Tibial nerve (tissue), 4 donors: ENCODE data around the gene PLD5. TPM values are rescaled to one million over a fixed set of nuclear protein-coding genes. Genes with fewer than 3 reads are reported as not detected.

Source experiments
- DNase-seq, 2 donors: peaks; one replicate each; pipeline ENCODE4 v3.0.0-alpha.2; 2019; ENCODE audit warnings: low spot score in 2 of 2
- H3K27ac ChIP-seq, 4 donors: fragments of 200-600 bp; sonication (generic) in 3 of 4; one replicate each; pipeline ENCODE4 v1.5.1; 2017 to 2019; ENCODE audit warnings: mild to moderate bottlenecking in 1 of 4
- H3K27me3 ChIP-seq, 2 donors: fragments of 200-600 bp; sonication (generic) in 1 of 2; one replicate each; pipeline versions ENCODE4 v1.5.1 to v1.6.0; 2017 to 2019
- H3K36me3 ChIP-seq, 3 donors: fragments of 200-600 bp; sonication (generic); one replicate each; pipeline ENCODE4 v1.5.1; 2018 to 2019
- H3K4me1 ChIP-seq, 4 donors: fragments of 200-600 bp; sonication (generic) in 3 of 4; one replicate each; pipeline ENCODE4 v1.5.1; 2017 to 2019
- H3K4me3 ChIP-seq, 4 donors: fragments of 200-600 bp; sonication (generic) in 3 of 4; one replicate each; pipeline ENCODE4 v1.5.1; 2017 to 2019; ENCODE audit warnings: mild to moderate bottlenecking in 1 of 4, moderate library complexity in 1 of 4
- H3K9me3 ChIP-seq, 4 donors: fragments of 200-600 bp; sonication (generic) in 3 of 4; one replicate each; pipeline ENCODE4 v1.5.1; 2017 to 2019
- EP300 ChIP-seq, 2 donors: sonication (generic); formaldehyde crosslinking; IDR thresholded peaks; one replicate each; pipeline ENCODE4 v1.6.1; 2017; ENCODE audit warnings: antibody characterized with exemption in 2 of 2, mild to moderate bottlenecking in 1 of 2
- POLR2A ChIP-seq, 2 donors: fragments of 450-650 bp; IDR thresholded peaks; one replicate each; pipeline ENCODE4 v1.6.1; 2017; ENCODE audit warnings: antibody characterized with exemption in 2 of 2, mild to moderate bottlenecking in 2 of 2, moderate library complexity in 2 of 2
- WGBS, 2 donors: methylation state at CpG; one replicate each; pipeline ENCODE4 v1.1.5; 2018; 5-methylcytosine and 5-hydroxymethylcytosine counted together
- total RNA-seq, 4 donors: library from RNA; depleted of rRNA; stranded (reverse); fragments of >200 nt; gene quantifications; one replicate each; pipeline ENCODE4 v1.1.0, GENCODE V29; 2016
- TF ChIP-seq, protein P1 (sequence below), 5 experiments: fragments of 200-600 bp in 3 of 5; fragments of 450-650 bp in 2 of 5; sonication (generic) in 3 of 5; IDR thresholded peaks; one replicate each; pipeline ENCODE4 v1.5.1; 2016 to 2019; ENCODE audit warnings: antibody characterized with exemption in 5 of 5, mild to moderate bottlenecking in 3 of 5, moderate library complexity in 2 of 5

PLD5 gene
- total RNA-seq, 4 donors from 2014 or later, result 0.21 to 0.59 TPM; not detected in 2

GRCh38 chr1:242416657-242417056, 107.8 kb downstream of the PLD5 start:
- TF ChIP-seq POLR2A (IDR thresholded peaks at IDR 0.05), result no peak
- no peak for TF ChIP-seq EP300 (IDR thresholded peaks at IDR 0.05)
- TF ChIP-seq, protein P1, sequence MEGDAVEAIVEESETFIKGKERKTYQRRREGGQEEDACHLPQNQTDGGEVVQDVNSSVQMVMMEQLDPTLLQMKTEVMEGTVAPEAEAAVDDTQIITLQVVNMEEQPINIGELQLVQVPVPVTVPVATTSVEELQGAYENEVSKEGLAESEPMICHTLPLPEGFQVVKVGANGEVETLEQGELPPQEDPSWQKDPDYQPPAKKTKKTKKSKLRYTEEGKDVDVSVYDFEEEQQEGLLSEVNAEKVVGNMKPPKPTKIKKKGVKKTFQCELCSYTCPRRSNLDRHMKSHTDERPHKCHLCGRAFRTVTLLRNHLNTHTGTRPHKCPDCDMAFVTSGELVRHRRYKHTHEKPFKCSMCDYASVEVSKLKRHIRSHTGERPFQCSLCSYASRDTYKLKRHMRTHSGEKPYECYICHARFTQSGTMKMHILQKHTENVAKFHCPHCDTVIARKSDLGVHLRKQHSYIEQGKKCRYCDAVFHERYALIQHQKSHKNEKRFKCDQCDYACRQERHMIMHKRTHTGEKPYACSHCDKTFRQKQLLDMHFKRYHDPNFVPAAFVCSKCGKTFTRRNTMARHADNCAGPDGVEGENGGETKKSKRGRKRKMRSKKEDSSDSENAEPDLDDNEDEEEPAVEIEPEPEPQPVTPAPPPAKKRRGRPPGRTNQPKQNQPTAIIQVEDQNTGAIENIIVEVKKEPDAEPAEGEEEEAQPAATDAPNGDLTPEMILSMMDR (IDR thresholded peaks at IDR 0.05), result no peak
- Histone ChIP-seq H3K36me3 (no peaks in the 10 kb centered on the region), H3K4me3 (no peak overlapping the region), H3K27ac (no peak overlapping the region), H3K27me3 (no peaks in the 10 kb centered on the region), H3K4me1 (no peaks in the 10 kb centered on the region), H3K9me3 (no peaks in the 10 kb centered on the region)
- 47 to 53% methylated on average over 1 of the region's 1 CpG for WGBS, 2 donors
- no peak for DNase-seq

- DNase-seq, result no peak
- Histone ChIP-seq H3K4me1 (no peaks in the 10 kb centered on the region), H3K27ac (no peak overlapping the region), H3K27me3 (no peaks in the 10 kb centered on the region), H3K36me3 (no peaks in the 10 kb centered on the region), H3K9me3 (peaks cover 0 to 6% (median 0%) of the 10 kb centered on the region in 4 donors), H3K4me3 (no peak overlapping the region)
- 65 to 66% methylated on average over 6 of the region's 6 CpGs for WGBS, 2 donors
- TF ChIP-seq POLR2A (IDR thresholded peaks at IDR 0.05) (no peak), EP300 (IDR thresholded peaks at IDR 0.05) (no peak)
- TF ChIP-seq, protein P1 (IDR thresholded peaks at IDR 0.05), result no peak
Observed at GRCh38 chr1:242412921-242413320, 111.6 kb downstream of the PLD5 start.

GRCh38 chr1:242411901-242412300, 112.6 kb downstream of the PLD5 start:
- H3K4me3 ChIP-seq, result no peak overlapping the region
- H3K27me3 ChIP-seq, result no peaks in the 10 kb centered on the region
- no peak for DNase-seq
- no peaks in the 10 kb centered on the region for H3K4me1 ChIP-seq
- TF ChIP-seq EP300 (IDR thresholded peaks at IDR 0.05) (no peak), POLR2A (IDR thresholded peaks at IDR 0.05) (no peak)
- TF ChIP-seq, protein P1 (IDR thresholded peaks at IDR 0.05), result no peak
- no peak overlapping the region for H3K27ac ChIP-seq
- no peaks in the 10 kb centered on the region for H3K36me3 ChIP-seq
- H3K9me3 ChIP-seq, result peaks cover 0 to 6% (median 0%) of the 10 kb centered on the region in 4 donors

DNA sequence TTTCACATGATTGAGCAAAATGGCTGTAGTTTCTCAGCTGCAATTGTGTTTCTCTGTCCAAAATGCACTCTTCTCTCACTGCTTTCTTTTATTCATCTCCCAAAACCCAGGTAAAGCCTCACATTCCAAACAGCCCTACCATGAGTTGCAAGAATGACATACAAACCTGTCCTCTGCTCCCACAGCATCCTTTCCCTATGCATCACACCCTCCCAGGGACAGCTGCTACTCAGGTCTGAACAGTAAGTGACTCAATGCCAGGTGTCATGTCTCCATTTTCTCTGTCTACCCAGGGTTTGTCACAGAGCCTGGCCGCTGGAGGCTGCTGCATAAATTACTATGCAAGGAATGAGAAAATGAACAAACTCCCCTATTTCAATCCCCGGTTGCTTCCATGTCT, 118.5 kb downstream of the PLD5 start:
- H3K27me3 ChIP-seq, result no peaks in the 10 kb centered on the region
- peaks cover 0 to 6% (median 0%) of the 10 kb centered on the region in 4 donors for H3K9me3 ChIP-seq
- H3K27ac ChIP-seq, result no peak overlapping the region
- DNase-seq, result no peak
- no peaks in the 10 kb centered on the region for H3K4me1 ChIP-seq
- H3K36me3 ChIP-seq, result no peaks in the 10 kb centered on the region
- 77 to 87% methylated on average over 2 of the region's 2 CpGs for WGBS, 2 donors
- no peak for TF ChIP-seq EP300 (IDR thresholded peaks at IDR 0.05)
- TF ChIP-seq, protein P1 (IDR thresholded peaks at IDR 0.05), result no peak
- no peak for TF ChIP-seq POLR2A (IDR thresholded peaks at IDR 0.05)
- H3K4me3 ChIP-seq, result no peak overlapping the region

DNA sequence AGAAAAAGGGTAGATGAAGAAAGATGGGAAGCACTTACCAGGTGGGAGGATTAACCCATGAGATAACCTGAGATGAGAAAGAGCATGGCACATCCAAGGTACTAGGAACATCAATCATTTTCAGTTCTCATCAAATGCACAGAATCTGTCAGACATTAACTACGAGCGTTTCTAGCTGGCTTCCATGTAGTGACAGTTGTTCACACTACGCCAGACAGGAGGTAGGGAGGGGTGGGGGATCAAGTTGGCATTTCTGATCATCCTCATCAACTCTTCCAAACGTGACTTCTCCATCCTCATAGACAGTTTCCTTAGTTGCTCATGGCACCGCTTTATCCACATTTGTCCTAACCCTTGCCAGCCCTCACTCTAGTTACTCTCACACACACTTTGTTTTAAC, 120.2 kb downstream of the PLD5 start:
- Histone ChIP-seq H3K27ac (no peak overlapping the region), H3K4me3 (no peak overlapping the region), H3K27me3 (no peaks in the 10 kb centered on the region), H3K9me3 (no peaks in the 10 kb centered on the region), H3K36me3 (no peaks in the 10 kb centered on the region), H3K4me1 (no peaks in the 10 kb centered on the region)
- no peak for DNase-seq
- TF ChIP-seq POLR2A (IDR thresholded peaks at IDR 0.05) (no peak), EP300 (IDR thresholded peaks at IDR 0.05) (no peak)
- TF ChIP-seq, protein P1 (IDR thresholded peaks at IDR 0.05), result no peak
- 84 to 86% methylated on average over 5 of the region's 5 CpGs for WGBS, 2 donors
